Measurements from ENCODE around the gene EHF. TPM values are rescaled to one million over a fixed set of nuclear protein-coding genes. Genes with fewer than 3 reads are reported as not detected.

The EHF gene
- total and polyA plus RNA-seq, 9 of the 15 experiments (the other 6 are each of a cell fraction or from before 2014, with no cell fraction given): 0.04 to 0.54 (median 0.37) TPM

DNA sequence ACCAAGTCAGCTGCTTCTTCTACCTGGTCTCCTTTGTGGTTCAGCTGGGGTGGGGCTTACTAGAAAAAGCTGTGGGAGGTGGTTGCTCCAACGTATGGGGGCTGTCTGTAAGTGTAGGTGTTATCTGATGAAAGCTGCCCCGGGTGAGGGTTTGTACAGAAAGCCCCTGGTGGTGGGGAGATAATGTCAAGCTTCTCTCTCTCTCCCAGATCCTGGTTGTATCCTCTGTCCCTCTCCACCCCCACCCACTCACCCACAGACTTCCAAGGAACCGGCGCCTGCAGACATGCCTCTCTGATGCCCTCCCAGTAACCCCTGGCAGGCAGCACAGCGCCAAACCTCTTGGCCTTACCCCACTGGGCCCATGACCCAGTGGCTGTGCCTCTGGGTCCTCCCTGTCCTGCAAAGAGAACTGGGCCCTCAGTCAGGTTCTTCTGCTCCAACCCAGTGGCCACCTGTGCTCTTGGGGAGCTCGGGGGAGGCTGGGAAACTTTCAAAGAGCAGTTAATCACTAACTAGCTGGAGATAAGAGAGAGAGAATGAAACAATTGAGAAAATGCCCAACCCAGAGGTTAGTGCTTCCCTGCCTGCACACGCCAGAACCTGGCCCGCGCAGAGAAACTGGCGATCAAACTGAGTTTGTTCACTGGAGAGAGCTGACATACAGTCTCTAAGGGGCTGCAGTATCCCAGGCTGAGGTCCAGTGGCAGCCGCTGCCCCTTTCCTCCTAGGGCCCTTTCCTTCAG, 20.4 kb upstream of the EHF start (continued):
- TF ChIP-seq TSHZ1 (CRISPR knock-in tag; IDR thresholded peaks at IDR 0.05) (no peak), KAT8 (IDR thresholded peaks at IDR 0.05; ENCODE audit: low read depth) (no peak), GABPB1 (CRISPR knock-in tag; IDR thresholded peaks at IDR 0.05) (no peak), ATF4 (CRISPR knock-in tag; IDR thresholded peaks at IDR 0.05) (no peak), ERF (CRISPR knock-in tag; IDR thresholded peaks at IDR 0.05) (no peak), NR2F6 (CRISPR knock-in tag; IDR thresholded peaks at IDR 0.05) (no peak), ZNF764 (CRISPR knock-in tag; IDR thresholded peaks at IDR 0.05; ENCODE audit: low read depth) (no peak), MECOM (CRISPR knock-in tag; IDR thresholded peaks at IDR 0.05) (peak; percentile 2; the same call in 1 of the 2 replicates), PHF21A (IDR thresholded peaks at IDR 0.05; ENCODE audit: borderline replicate concordance, low read depth) (no peak), ZNF124 (CRISPR knock-in tag; IDR thresholded peaks at IDR 0.05) (no peak), KDM2B (CRISPR knock-in tag; IDR thresholded peaks at IDR 0.05) (no peak), PATZ1 (CRISPR knock-in tag; IDR thresholded peaks at IDR 0.05; ENCODE audit: borderline replicate concordance) (no peak), ZNF395 (CRISPR knock-in tag; IDR thresholded peaks at IDR 0.05) (no peak), ZNF77 (CRISPR knock-in tag; IDR thresholded peaks at IDR 0.05) (no peak), FOXA1 (IDR thresholded peaks at IDR 0.05; ENCODE audit: borderline replicate concordance) (no peak), GATAD2A (IDR thresholded peaks at IDR 0.05) (peak; percentile 83), ZNF232 (CRISPR knock-in tag; IDR thresholded peaks at IDR 0.05) (no peak), HOXB6 (CRISPR knock-in tag; IDR thresholded peaks at IDR 0.05; ENCODE audit: borderline replicate concordance) (no peak), RAD51 (IDR thresholded peaks at IDR 0.05; ENCODE audit: borderline replicate concordance, low read depth) (no peak), CEBPG (CRISPR knock-in tag; IDR thresholded peaks at IDR 0.05) (no peak), CEBPG (tag; conservative IDR thresholded peaks at IDR 0.05 in 1 of 2, IDR thresholded peaks at IDR 0.05 in 1 of 2) (no peak), ZNF431 (CRISPR knock-in tag; IDR thresholded peaks at IDR 0.05) (no peak; the same call in 1 of the 2 replicates), TGIF2 (CRISPR knock-in tag; IDR thresholded peaks at IDR 0.05) (no peak)

Measured in K562 (cell line).